ENCODE data around the gene NR4A3.

DNA sequence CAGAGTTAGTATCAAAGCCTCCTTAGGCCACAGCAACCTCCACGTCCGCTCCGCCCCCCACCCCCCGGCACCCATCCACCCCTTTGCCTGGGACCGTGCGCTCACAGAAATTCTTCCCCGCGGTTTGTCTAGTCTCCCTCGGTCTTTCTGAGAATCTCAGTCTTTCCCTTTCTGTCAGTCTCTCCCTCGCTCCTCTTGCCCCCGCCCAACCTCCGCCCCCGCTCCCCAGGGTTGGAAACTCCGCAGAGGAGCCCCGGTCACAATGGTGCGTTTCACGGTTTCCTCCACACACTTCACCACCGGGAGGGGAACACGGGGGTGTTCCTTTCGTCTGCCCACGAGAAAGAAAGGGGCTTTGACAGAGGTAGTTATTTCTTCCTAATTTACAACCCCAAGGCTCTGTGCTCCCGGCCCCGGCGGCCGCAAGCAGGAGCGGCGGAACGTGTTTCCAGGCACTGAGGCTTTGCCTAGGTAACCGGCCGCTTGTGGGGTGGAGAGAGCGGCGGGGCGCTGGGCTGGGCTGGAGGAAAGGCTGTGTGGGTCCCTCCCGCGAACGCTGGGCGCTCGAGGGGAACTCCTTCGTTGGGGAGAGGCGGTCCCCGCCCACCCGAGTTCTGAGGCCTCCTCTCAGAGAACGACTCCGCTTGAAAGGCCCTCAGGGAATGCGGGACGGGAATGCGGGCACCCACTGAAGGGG, 2.1 kb downstream of the NR4A3 start:
- TF ChIP-seq, protein P1, sequence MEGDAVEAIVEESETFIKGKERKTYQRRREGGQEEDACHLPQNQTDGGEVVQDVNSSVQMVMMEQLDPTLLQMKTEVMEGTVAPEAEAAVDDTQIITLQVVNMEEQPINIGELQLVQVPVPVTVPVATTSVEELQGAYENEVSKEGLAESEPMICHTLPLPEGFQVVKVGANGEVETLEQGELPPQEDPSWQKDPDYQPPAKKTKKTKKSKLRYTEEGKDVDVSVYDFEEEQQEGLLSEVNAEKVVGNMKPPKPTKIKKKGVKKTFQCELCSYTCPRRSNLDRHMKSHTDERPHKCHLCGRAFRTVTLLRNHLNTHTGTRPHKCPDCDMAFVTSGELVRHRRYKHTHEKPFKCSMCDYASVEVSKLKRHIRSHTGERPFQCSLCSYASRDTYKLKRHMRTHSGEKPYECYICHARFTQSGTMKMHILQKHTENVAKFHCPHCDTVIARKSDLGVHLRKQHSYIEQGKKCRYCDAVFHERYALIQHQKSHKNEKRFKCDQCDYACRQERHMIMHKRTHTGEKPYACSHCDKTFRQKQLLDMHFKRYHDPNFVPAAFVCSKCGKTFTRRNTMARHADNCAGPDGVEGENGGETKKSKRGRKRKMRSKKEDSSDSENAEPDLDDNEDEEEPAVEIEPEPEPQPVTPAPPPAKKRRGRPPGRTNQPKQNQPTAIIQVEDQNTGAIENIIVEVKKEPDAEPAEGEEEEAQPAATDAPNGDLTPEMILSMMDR (IDR thresholded peaks at IDR 0.05; ENCODE audit: poor library complexity) = no peak
- no peak for TF ChIP-seq EZH2phosphoT487 (IDR thresholded peaks at IDR 0.05; ENCODE audit: low read depth, severe bottlenecking, unreplicated experiment)

Measured in hepatocyte (in vitro differentiated cells).